Activated naive CD4-positive, alpha-beta T cell treated with anti-CD3 and anti-CD28 coated beads, Interleukin-2, amount 50 U/mL, for 72 hours (primary cell): ENCODE data around the gene DIP2B. TPM values are rescaled to one million over a fixed set of nuclear protein-coding genes. Genes with fewer than 3 reads are reported as not detected.

Source experiments
- ATAC-seq, 2 donors: fragments of 150-1000 bp; cut with Tn5 transposase; 2 replicates each; pipeline ENCODE4 v1.10.0; 2021; ENCODE audit warnings: mild to moderate bottlenecking in 2 of 2, moderate library complexity in 2 of 2
- DNase-seq, 2 donors: peaks; one replicate each; pipeline ENCODE4 v3.0.0; 2021 to 2022; ENCODE audit warnings: low spot score in 2 of 2
- H3K27ac Mint-ChIP-seq, 2 donors: one replicate each; pipeline ENCODE4 v1.8.0; 2022; ENCODE audit warnings: mild to moderate bottlenecking in 2 of 2, mixed read lengths in 2 of 2
- H3K36me3 Mint-ChIP-seq, 2 donors: one replicate each; pipeline ENCODE4 v1.8.0; 2022; ENCODE audit warnings: mixed read lengths in 2 of 2
- H3K9me3 Mint-ChIP-seq, 2 donors: one replicate each; pipeline ENCODE4 v1.8.0; 2022; ENCODE audit warnings: mixed read lengths in 2 of 2
- total RNA-seq, 2 donors: library from RNA; stranded (reverse); gene quantifications; one replicate each; pipeline ENCODE4 v1.2.3, GENCODE V29; 2022

Gene DIP2B
- total RNA-seq, 2 donors from 2014 or later = 33.8 to 39.9 TPM

DNA sequence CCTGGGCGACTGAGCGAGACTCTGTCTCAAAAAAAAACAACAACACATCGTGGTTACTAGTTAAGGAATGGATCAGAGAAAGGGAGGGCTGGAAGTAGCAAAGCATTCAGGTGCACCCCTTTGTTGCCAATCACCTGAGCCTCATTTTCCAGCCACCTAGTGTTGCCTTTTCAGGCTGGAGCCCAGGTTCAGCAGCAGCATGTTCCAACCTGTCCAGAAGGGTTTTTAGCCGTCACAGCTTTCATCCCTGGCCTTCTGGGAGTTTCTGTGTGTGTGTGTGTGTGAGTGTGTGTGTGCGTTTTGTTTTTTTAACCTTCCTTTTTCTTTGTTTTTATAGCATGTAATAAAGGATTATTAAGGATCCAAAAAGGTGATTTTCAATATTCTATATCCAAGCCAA lies 138.0 kb downstream of the DIP2B start:
- no peak overlapping the region for H3K27ac Mint-ChIP-seq
- H3K9me3 Mint-ChIP-seq = no peaks in the 10 kb centered on the region
- no peak for DNase-seq
- peaks cover 0 to 12% of the 10 kb centered on the region in 2 donors for H3K36me3 Mint-ChIP-seq
- no peak for ATAC-seq

DNA sequence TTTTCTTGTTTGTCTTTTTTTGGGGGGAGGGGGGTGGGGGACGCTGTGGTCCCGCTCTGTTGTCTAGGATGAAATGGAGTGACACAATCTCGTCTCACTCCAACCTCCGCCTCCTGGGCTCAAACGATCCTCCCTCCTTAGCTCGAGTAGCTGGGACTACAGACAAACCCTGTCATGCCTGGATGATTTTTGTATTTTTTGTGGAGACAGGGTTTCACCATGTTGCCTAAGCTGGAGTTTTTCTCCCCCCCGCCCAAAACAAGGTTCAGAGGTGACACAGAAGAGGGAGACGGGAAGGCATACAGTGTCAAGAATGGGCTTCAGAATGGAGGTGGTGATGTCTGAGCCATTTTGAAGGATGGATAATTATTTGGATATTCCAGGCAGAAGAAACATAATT lies 142.2 kb downstream of the DIP2B start:
- no peak for ATAC-seq
- DNase-seq = no peak
- H3K9me3 Mint-ChIP-seq = no peaks in the 10 kb centered on the region
- H3K36me3 Mint-ChIP-seq = peaks cover 0 to 3% of the 10 kb centered on the region in 2 donors
- H3K27ac Mint-ChIP-seq = no peak overlapping the region

DNA sequence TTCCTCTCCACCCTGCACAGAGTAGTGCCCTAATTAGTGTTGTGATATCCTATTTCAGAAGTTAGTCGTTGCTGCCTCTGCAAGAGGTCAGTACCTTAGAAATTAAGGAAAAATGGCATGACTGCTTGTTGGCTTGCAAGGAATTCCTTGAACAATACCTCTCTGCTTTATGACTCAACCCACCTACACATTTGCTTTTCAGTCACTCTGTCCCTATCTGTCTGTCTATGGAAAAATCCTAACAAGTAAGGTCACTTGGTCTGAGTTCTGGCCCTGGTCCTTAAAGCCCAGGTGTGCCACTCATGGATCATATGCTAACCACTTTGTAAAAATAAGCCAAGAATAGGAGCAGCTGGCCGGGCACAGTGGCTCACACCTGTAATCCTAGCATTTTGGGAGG lies 142.7 kb downstream of the DIP2B start:
- Mint-ChIP-seq H3K9me3 (no peaks in the 10 kb centered on the region), H3K27ac (no peak overlapping the region), H3K36me3 (no peaks in the 10 kb centered on the region)
- ATAC-seq (peak in 1 of 2 donors; percentile 9), DNase-seq (no peak)

- no peak for ATAC-seq
- Mint-ChIP-seq H3K9me3 (no peaks in the 10 kb centered on the region), H3K27ac (no peak overlapping the region), H3K36me3 (no peaks in the 10 kb centered on the region)
- DNase-seq = no peak
Observed at GRCh38 chr12:50650285-50650684, 145.5 kb downstream of the DIP2B start.

- Mint-ChIP-seq H3K9me3 (no peaks in the 10 kb centered on the region), H3K36me3 (no peaks in the 10 kb centered on the region), H3K27ac (no peak overlapping the region)
- no peak for DNase-seq
- ATAC-seq = no peak
Observed at GRCh38 chr12:50655374-50655921, 150.7 kb downstream of the DIP2B start.

DNA sequence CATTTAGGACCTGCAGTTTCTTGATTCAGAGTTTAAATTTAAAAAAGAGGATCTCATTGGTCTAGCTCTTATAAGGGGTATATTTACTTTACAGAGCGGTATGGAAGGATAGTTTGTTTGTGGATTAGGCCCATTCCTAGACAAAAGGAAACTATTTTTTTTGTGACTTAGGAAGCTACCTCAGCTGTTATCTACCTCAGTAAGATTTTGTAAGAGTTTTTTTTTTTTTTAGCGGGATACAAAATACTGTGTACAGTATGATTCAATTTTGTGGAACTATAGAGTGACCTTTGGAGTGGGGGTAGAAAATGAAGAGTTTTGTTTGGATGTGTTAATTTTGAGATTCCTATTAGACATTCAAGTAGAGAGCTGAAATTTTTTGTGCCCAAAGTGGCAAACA lies 154.5 kb downstream of the DIP2B start:
- ATAC-seq = no peak
- Mint-ChIP-seq H3K9me3 (no peaks in the 10 kb centered on the region), H3K36me3 (no peaks in the 10 kb centered on the region), H3K27ac (no peak overlapping the region)
- no peak for DNase-seq

- ATAC-seq = no peak
- no peaks in the 10 kb centered on the region for H3K36me3 Mint-ChIP-seq
- H3K27ac Mint-ChIP-seq = peak overlapping the region in 1 of 2 donors; percentile 51
- no peaks in the 10 kb centered on the region for H3K9me3 Mint-ChIP-seq
- DNase-seq = no peak
Observed at GRCh38 chr12:50659690-50660424, 155.1 kb downstream of the DIP2B start.

- DNase-seq (no peak), ATAC-seq (no peak)
- H3K36me3 Mint-ChIP-seq = no peaks in the 10 kb centered on the region
- H3K9me3 Mint-ChIP-seq = no peaks in the 10 kb centered on the region
- peak overlapping the region in 1 of 2 donors; percentile 51 for H3K27ac Mint-ChIP-seq
Observed at GRCh38 chr12:50660425-50660822, 155.6 kb downstream of the DIP2B start.

DNA sequence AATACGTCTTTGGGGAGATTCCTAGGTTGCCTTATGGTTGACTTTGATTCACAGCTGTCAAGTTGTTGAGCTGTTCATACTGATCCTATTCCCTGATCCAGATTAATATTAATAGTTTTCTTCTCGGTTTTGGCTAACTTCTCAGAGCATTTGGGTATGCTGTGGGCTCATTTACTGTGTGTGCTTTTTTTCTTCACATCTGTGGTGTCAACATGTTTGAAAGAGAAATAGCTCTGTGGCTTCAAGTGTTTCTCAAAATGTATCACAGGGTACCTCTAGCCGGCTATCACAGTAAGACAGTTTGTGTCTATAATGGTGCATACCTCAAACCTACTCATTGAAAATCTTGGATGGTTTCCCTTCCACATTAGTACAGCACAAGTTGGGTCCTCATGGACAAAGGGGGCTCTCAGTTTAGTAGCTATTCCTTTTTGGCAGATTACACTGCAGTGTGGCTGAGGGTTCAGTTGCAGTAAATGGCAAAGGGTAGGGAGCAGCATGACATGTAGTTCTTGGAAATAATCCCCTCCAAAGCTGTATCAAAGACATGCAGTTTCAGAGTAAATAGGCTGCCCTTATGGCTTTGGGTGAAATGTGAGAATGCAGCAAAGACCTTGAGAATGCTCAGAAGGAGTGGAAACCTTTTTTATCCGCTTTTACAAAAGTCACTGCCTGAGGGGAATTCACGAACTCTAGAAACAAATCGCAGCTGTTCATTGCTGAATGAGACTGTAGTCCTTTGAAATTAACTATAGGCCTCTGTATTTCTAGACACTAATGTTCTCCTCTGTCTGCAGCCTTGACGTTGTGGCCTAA lies 156.7 kb downstream of the DIP2B start:
- no peaks in the 10 kb centered on the region for H3K9me3 Mint-ChIP-seq
- DNase-seq = no peak
- H3K36me3 Mint-ChIP-seq = no peaks in the 10 kb centered on the region
- H3K27ac Mint-ChIP-seq = peak overlapping the region in 1 of 2 donors; percentile 69
- peak in 1 of 2 donors; percentile 24 for ATAC-seq

DNA sequence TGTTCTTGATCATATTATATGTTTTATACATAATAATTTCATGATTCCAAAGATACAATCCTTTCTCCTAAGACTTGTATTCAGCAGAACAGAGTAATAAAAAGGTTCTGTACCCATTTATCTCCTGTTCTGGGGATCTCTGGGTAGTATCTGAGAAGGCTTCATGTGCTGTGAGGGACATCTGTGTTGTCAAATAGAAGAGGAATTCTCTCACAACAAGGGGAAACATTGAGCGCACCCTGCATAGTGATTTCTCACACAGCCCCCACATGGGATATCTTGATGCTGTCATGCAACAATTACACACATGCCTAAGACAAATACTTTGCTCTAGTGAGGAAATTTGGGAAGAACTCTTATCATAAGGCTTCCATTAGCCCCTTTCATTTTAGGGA lies 157.3 kb downstream of the DIP2B start:
- DNase-seq (no peak), ATAC-seq (no peak)
- Mint-ChIP-seq H3K27ac (no peak overlapping the region), H3K9me3 (no peaks in the 10 kb centered on the region), H3K36me3 (no peaks in the 10 kb centered on the region)

GRCh38 chr12:50665170-50665569 lies 160.4 kb downstream of the DIP2B start:
- ATAC-seq (no peak), DNase-seq (no peak)
- no peaks in the 10 kb centered on the region for H3K9me3 Mint-ChIP-seq
- no peak overlapping the region for H3K27ac Mint-ChIP-seq
- H3K36me3 Mint-ChIP-seq = no peaks in the 10 kb centered on the region

DNA sequence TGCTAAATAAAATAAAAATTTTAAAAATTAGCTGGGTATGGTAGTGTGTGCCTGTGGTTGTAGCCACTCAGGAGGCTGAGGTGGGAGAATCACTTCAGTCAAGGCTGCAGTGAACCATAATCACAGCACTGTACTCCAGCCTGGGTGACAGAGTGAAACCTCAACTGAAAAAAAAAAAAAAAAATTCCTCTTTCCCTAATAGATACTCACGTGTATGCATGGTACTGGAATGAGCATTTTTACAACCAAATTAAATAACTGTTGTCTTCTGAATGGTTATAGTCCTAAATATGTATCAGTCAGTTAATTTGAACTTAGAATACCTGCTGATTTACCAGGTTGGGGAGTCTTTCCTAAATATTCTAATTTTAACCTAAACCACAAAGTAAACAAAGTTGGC lies 160.8 kb downstream of the DIP2B start:
- Mint-ChIP-seq H3K27ac (no peak overlapping the region), H3K9me3 (no peaks in the 10 kb centered on the region), H3K36me3 (no peaks in the 10 kb centered on the region)
- DNase-seq (no peak), ATAC-seq (no peak)

DNA sequence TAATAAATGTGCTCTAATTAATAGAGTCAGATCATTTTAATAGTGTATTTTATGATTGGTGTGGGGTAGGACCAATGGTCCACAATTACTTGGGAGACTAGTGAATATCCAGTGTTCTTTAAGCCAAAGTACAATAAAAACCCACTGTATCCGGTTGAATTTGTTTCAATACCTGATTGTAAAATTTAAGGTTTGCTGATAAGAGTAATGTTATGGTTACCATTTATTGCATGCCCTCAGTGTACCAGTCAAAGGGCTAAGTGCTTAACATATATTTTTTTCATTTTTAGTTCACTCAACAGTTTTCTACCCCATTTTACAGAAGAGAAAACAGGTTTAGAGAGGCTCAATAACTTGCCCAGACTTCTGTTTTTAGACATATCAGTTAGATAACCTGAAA lies 161.2 kb downstream of the DIP2B start:
- no peak overlapping the region for H3K27ac Mint-ChIP-seq
- no peaks in the 10 kb centered on the region for H3K36me3 Mint-ChIP-seq
- H3K9me3 Mint-ChIP-seq = no peaks in the 10 kb centered on the region
- DNase-seq (no peak), ATAC-seq (no peak)

DNA sequence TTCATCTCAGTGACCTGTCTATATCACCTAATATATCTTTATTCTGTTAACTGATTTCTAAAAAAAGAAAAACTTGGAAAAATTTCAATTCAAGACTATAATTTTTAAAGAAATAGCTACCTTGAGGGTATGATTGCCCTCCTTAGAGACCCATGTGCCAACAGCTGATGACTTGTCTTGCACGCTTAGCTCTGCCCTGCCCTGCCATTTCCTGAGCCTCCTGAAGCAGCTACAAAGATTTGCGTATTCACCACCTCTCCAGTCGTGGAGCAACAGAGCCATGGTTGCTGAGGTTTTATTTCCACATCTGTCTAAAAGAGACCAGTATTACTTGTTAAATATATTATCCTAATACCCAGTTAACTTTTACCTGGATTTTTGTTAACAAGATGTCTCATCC lies 167.4 kb downstream of the DIP2B start:
- peak overlapping the region in 1 of 2 donors; percentile 70 for H3K27ac Mint-ChIP-seq
- DNase-seq = no peak
- H3K9me3 Mint-ChIP-seq = no peaks in the 10 kb centered on the region
- H3K36me3 Mint-ChIP-seq = no peaks in the 10 kb centered on the region
- ATAC-seq = no peak

DNA sequence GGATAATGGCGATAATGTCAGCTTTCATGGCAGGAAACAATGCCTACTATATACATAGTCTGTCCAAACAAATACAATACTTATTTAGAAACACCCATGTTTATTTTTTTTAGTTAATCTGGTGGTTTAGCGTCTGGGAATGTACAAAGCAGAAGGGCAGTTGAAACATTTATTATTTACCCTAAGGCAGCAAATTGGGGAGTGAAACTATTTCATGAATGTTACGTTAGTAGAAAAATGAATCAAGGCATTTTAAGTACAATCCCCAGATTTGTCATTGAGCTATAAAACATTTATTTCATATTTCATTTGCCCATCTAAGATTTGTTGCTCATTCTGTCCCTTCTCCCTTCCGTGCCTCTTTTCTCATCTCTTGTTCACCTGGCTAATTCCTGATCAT lies 172.0 kb downstream of the DIP2B start:
- peaks cover 0 to 7% of the 10 kb centered on the region in 2 donors for H3K36me3 Mint-ChIP-seq
- H3K9me3 Mint-ChIP-seq = no peaks in the 10 kb centered on the region
- ATAC-seq (no peak), DNase-seq (no peak)
- H3K27ac Mint-ChIP-seq = no peak overlapping the region

DNA sequence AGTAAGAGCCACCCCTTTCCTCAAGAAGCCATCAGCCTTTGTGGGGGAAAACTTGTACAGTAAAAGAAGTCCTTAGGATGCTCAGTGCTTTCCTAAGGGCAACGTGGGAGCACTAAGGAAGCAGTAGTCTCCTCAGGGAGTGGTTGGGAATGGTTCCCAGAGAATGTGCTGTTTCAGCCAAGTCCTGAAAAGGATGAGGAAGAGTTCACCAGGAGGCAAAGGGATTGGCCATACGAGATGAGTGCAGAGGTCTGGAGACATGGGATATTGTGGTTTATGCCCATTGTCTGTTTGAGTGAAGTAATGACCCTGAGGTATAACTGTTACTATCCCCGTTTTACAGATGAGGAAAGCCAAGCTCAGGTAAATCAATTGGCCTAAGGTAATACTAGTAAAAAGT lies 173.1 kb downstream of the DIP2B start:
- Mint-ChIP-seq H3K36me3 (peaks cover 0 to 7% of the 10 kb centered on the region in 2 donors), H3K27ac (no peak overlapping the region), H3K9me3 (no peaks in the 10 kb centered on the region)
- DNase-seq (no peak), ATAC-seq (no peak)

DNA sequence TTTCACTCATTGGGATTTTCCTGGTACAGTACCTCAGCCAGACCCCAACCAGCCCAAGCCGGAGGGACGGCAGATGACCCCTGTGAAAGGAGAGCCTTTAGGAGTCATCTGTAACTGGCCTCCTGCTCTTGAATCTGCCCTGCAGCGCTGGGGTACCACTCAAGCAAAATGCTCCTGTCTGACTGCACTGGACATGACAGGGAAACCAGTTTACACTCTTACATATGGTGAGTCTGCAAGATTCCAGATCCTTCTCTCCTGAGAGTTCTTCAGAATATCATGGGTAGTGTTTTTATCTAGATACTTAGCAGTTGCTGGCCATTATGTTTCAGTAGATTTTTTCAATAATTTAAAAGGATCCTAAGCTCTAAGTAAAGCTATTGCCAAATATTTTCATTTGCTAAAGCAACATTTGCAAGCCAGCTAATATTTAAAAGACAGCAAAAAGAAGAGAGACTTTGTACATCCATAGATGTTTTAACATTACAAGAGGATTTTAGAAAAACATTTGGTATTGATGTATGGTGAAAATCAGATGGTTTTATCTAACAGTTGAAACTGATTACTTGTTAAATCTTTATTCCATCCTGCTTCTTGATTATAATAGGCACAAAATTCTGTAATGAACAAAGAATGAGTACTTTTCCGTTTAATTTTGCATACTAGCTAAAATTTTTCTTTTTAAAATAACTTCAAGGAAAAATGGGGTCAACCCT lies 174.0 kb downstream of the DIP2B start:
- Mint-ChIP-seq H3K9me3 (no peaks in the 10 kb centered on the region), H3K36me3 (peaks cover 0 to 7% of the 10 kb centered on the region in 2 donors), H3K27ac (no peak overlapping the region)
- DNase-seq = no peak
- no peak for ATAC-seq
